NCI-H1436 treated with DMSO at 0.1 percent for 48 hours (cell line): ENCODE data around the gene SERINC2.
"Not testable (repeated sequence)": the region's sequence is repeated elsewhere in the genome, so short reads cannot be mapped to it uniquely, and the experiment has no call there.

Experiments
- DNase-seq: peaks from one replicate; lab custom pipeline; 2025; lab: John Stamatoyannopoulos, UW

The SERINC2 gene

GRCh38 chr1:31383967-31384366 lies 29.0 kb upstream of the SERINC2 start:
- DNase-seq: no peak

GRCh38 chr1:31386576-31387243 lies 26.3 kb upstream of the SERINC2 start:
- not testable (repeated sequence) for DNase-seq

GRCh38 chr1:31387612-31388011 lies 25.4 kb upstream of the SERINC2 start:
- no peak for DNase-seq

- no peak for DNase-seq
Observed at GRCh38 chr1:31389616-31390015, 23.4 kb upstream of the SERINC2 start.

GRCh38 chr1:31390071-31390470 lies 22.9 kb upstream of the SERINC2 start:
- no peak for DNase-seq

GRCh38 chr1:31393463-31393862 lies 19.6 kb upstream of the SERINC2 start:
- DNase-seq: no peak

GRCh38 chr1:31394584-31395193 lies 18.3 kb upstream of the SERINC2 start:
- peak; percentile 59 for DNase-seq

- no peak for DNase-seq
Observed at GRCh38 chr1:31396633-31397351, 16.2 kb upstream of the SERINC2 start.

GRCh38 chr1:31397360-31398095 lies 15.5 kb upstream of the SERINC2 start:
- no peak for DNase-seq

GRCh38 chr1:31398246-31398645 lies 14.8 kb upstream of the SERINC2 start:
- DNase-seq: no peak

GRCh38 chr1:31399976-31400375 lies 13.0 kb upstream of the SERINC2 start:
- no peak for DNase-seq

- DNase-seq: no peak
Observed at GRCh38 chr1:31400393-31400792, 12.6 kb upstream of the SERINC2 start.

GRCh38 chr1:31401241-31401640 lies 11.8 kb upstream of the SERINC2 start:
- no peak for DNase-seq

- no peak for DNase-seq
Observed at GRCh38 chr1:31405578-31406245, 7.3 kb upstream of the SERINC2 start.

GRCh38 chr1:31407029-31407626 lies 5.9 kb upstream of the SERINC2 start:
- DNase-seq: no peak

GRCh38 chr1:31408788-31409318 lies 4.2 kb upstream of the SERINC2 start:
- DNase-seq: no peak

- DNase-seq: no peak
Observed at GRCh38 chr1:31409946-31410858, 2.8 kb upstream of the SERINC2 start.

- DNase-seq: no peak
Observed at GRCh38 chr1:31410871-31411270, 2.1 kb upstream of the SERINC2 start.

GRCh38 chr1:31412205-31412604 lies 808 bp upstream of the SERINC2 start:
- no peak for DNase-seq

GRCh38 chr1:31413405-31414001 lies 490 bp downstream of the SERINC2 start:
- no peak for DNase-seq
